CD8-positive, alpha-beta memory T cell (primary cell): ENCODE results near the gene MRPL52. TPM values are rescaled to one million over a fixed set of nuclear protein-coding genes. Genes with fewer than 3 reads are reported as not detected.

Experiments used
- CTCF ChIA-PET: fragments of 350-600 bp; sonication (Branson Sonifier 250); formaldehyde crosslinking; loops from one replicate; lab custom pipeline; 2021; ENCODE audit warnings: antibody characterized with exemption; lab: Charles Lee
- POLR2A ChIA-PET: fragments of 350-600 bp; sonication (Branson Sonifier 250); formaldehyde crosslinking; loops from one replicate; lab custom pipeline; 2021; ENCODE audit warnings: antibody characterized with exemption; lab: Charles Lee
- DNase-seq, 5 donors: peaks; one replicate each; pipeline versions ENCODE4 v3.0.0 to v3.0.0-alpha.2; 2020 to 2022; ENCODE audit warnings: mixed read lengths in 1 of 5
- H3K27ac ChIP-seq: one replicate; pipeline ENCODE4 v1.7.0; 2013; ENCODE audit warnings: low read depth, mild to moderate bottlenecking, low read length, moderate library complexity
- H3K27me3 ChIP-seq: 2 replicates; pipeline ENCODE4 v1.7.0; 2013; ENCODE audit warnings: low read length, mild to moderate bottlenecking; ENCODE audit not compliant: insufficient read depth, poor library complexity, severe bottlenecking
- H3K36me3 ChIP-seq: 2 replicates; pipeline ENCODE4 v1.7.0; 2013; ENCODE audit warnings: mild to moderate bottlenecking, low read length, moderate library complexity; ENCODE audit not compliant: insufficient read depth
- H3K4me1 ChIP-seq: 2 replicates; pipeline ENCODE4 v1.7.0; 2013; ENCODE audit warnings: mild to moderate bottlenecking, low read length, moderate library complexity; ENCODE audit not compliant: insufficient read depth
- H3K4me3 ChIP-seq: 2 replicates; pipeline ENCODE4 v1.7.0; 2013; ENCODE audit warnings: mild to moderate bottlenecking, low read length
- H3K9me3 ChIP-seq: 2 replicates; pipeline ENCODE4 v1.7.0; 2013; ENCODE audit warnings: mild to moderate bottlenecking, low read length
- H3K27ac Mint-ChIP-seq, 8 donors: one replicate each; pipeline ENCODE4 v1.8.0; 2020 to 2021; ENCODE audit warnings: mixed read lengths in 8 of 8, mild to moderate bottlenecking in 6 of 8, inconsistent platforms in 3 of 8, moderate library complexity in 3 of 8
- H3K27me3 Mint-ChIP-seq, 2 donors: one replicate each; pipeline ENCODE4 v1.8.0; 2020 to 2021; ENCODE audit warnings: mixed read lengths in 2 of 2, mild to moderate bottlenecking in 1 of 2, moderate library complexity in 1 of 2
- H3K36me3 Mint-ChIP-seq, 3 donors: one replicate each; pipeline ENCODE4 v1.8.0; 2020 to 2021; ENCODE audit warnings: mixed read lengths in 3 of 3, inconsistent platforms in 1 of 3, mild to moderate bottlenecking in 1 of 3
- H3K4me1 Mint-ChIP-seq, 3 donors: one replicate each; pipeline ENCODE4 v1.8.0; 2020 to 2021; ENCODE audit warnings: mixed read lengths in 3 of 3, inconsistent platforms in 1 of 3, mild to moderate bottlenecking in 1 of 3
- H3K4me3 Mint-ChIP-seq, 7 donors: one replicate each; pipeline ENCODE4 v1.8.0; 2020 to 2021; ENCODE audit warnings: mixed read lengths in 7 of 7, mild to moderate bottlenecking in 6 of 7, moderate library complexity in 4 of 7, inconsistent platforms in 2 of 7
- H3K9me3 Mint-ChIP-seq, 5 donors: one replicate each; pipeline ENCODE4 v1.8.0; 2020 to 2022; ENCODE audit warnings: mixed read lengths in 5 of 5, mild to moderate bottlenecking in 3 of 5, moderate library complexity in 2 of 5, inconsistent platforms in 1 of 5
- polyA plus RNA-seq: library from polyadenylated mRNA; unstranded; fragments of 300-500 nt; fragmentation: Illumina TruSeq; gene quantifications from one replicate; pipeline ENCODE4 v1.2.3, GENCODE V29; 2021
- total RNA-seq, 2 experiments: library from RNA; stranded (reverse); gene quantifications; one replicate each; pipeline ENCODE4 v1.2.3, GENCODE V29; 2021

Gene MRPL52
- total and polyA plus RNA-seq, 3 experiments from 2014 or later = 139 to 185 (median 181) TPM

DNA sequence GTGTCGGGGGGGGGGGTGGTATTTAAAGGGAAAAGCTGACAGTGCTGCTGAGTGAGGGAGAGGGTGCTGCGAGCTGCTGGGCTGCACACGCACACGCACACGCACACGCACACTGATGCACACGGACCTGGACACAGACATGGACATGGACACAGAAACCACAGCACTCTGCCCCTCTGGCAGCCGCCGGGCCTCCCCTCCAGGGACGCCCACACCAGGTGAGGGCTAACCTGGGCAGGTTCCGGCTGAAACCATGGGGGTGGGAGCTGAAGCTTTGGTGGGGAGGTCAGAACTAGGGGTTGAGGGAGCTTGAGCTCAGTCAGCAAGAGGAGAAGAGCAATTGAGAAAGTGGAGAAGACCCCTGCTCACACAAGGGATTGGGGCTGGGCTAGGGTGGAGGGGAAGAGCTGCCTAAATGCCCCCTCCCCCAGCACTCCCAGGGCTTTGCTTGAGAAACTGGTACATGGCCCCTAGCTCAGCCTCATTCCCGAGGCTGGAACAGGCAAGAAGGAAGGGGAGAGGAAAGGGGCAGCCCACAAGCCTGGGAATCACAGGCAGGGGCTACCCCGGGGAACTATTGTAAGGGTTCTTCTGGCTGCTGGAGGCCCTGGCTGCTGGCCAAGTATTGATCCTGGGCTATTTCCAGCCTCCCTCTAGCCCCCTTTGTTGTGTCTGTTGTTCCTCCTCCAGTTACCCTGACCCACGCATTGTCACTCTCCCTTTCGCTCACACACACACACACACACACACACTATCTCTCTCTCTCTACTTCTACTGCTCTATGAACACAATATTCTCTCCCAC, 53.7 kb downstream of the MRPL52 start, which contains the start of gene REM2:
REM2 (plus strand) TSS at position 50 of the 804 bp plus-strand sequence; CDS start at position 116, 66 bp downstream.
- H3K27me3 ChIP-seq = no peaks in the 10 kb centered on the region
- CTCF ChIA-PET = interaction anchor here (0.8 to 10.6 kb wide), 7 partner anchors 12 to 59 kb away, joined by 3 to 110 read pairs (median 7); partner anchors contain the start of genes LRP10 and RBM23
- no peaks in the 10 kb centered on the region for H3K9me3 ChIP-seq
- peaks cover 35% of the 10 kb centered on the region for H3K4me1 ChIP-seq
- H3K27ac Mint-ChIP-seq = peak within 1 kb of the TSS in 7 of 8 donors; percentile 8 to 95 (median 52)
- no peak within 1 kb of the TSS for H3K27ac ChIP-seq
- H3K9me3 Mint-ChIP-seq = no peaks in the 10 kb centered on the region
- POLR2A ChIA-PET = interaction anchor here (0.8 to 1.7 kb wide), 5 partner anchors 11 to 53 kb away, joined by 3 to 4 read pairs (median 3); partner anchors contain the start of genes LRP10, MRPL52 and RBM23
- peaks cover 2% of the 10 kb centered on the region for H3K36me3 ChIP-seq
- no peak for DNase-seq
- peaks cover 0 to 1% of the 10 kb centered on the region in 2 donors for H3K27me3 Mint-ChIP-seq
- peaks cover 26 to 53% (median 31%) of the 10 kb centered on the region in 3 donors for H3K4me1 Mint-ChIP-seq
- peaks cover 0 to 17% (median 2%) of the 10 kb centered on the region in 3 donors for H3K36me3 Mint-ChIP-seq
- peak within 1 kb of the TSS in 2 of 7 donors; percentile 6 to 8 for H3K4me3 Mint-ChIP-seq
- H3K4me3 ChIP-seq = no peak within 1 kb of the TSS

DNA sequence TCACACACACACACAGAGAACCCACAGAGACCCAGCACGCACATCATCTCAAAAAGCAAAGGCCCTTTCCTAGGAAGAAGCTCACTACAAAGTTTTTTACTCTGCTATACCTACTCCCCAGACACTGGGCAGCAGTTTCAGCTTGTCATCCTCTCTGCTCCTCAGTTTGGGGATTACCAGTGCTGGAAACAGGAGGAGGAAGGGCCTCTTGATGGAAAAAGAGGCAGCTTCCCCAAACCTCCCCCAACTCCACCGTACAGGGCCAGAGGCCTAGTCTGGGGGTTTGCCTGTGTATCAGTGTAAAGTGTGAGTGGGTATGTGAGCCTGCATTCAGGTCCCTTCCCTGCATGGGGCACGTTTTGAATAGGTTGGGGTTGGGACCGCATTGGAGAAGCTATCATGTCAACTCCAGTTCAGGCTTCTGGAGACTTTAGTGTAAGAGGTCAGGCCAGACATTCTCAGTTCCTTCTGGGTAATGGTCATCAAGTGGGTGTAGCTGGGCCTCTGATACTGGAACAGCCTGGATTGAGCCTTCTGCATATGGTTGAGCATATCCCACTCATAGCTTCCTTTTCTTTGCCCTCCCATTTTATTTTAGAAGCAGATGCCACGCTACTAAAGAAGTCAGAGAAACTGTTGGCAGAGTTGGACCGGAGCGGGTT, 54.5 kb downstream of the MRPL52 start:
- Mint-ChIP-seq H3K4me3 (peak overlapping the region in 4 of 7 donors; percentile 6 to 70 (median 14)), H3K27ac (peak overlapping the region in 5 of 8 donors; percentile 43 to 88 (median 52)), H3K27me3 (peaks cover 0 to 1% of the 10 kb centered on the region in 2 donors), H3K9me3 (no peaks in the 10 kb centered on the region), H3K4me1 (peaks cover 29 to 58% (median 34%) of the 10 kb centered on the region in 3 donors), H3K36me3 (peaks cover 0 to 8% (median 0%) of the 10 kb centered on the region in 3 donors)
- DNase-seq = no peak
- Histone ChIP-seq H3K9me3 (no peaks in the 10 kb centered on the region), H3K27ac (no peak overlapping the region), H3K4me1 (peaks cover 42% of the 10 kb centered on the region), H3K4me3 (no peak overlapping the region), H3K36me3 (no peaks in the 10 kb centered on the region), H3K27me3 (no peaks in the 10 kb centered on the region)
- POLR2A ChIA-PET = interaction anchor here (0.9 to 2.6 kb wide), 2 partner anchors 12 to 54 kb away, joined by 4 to 17 read pairs; partner anchors contain the start of genes LRP10 and MRPL52
- CTCF ChIA-PET = interaction anchor here (0.8 to 10.6 kb wide), 6 partner anchors 12 to 98 kb away, joined by 3 to 110 read pairs (median 6); partner anchors contain the start of genes AJUBA and LRP10

Other genes with a start within 250 kb of the MRPL52 start
- gene DAD1, start 240.7 kb upstream of the MRPL52 start, total RNA-seq = 100 to 1,000 TPM; 329 to 353 TPM
- 622 TPM for gene DAD1, start 240.7 kb upstream of the MRPL52 start, polyA plus RNA-seq
- 10 to 100 TPM in 1 of 2 experiments, 1 to 10 TPM in 1; 8.4 to 11.4 TPM for gene ABHD4, start 231.6 kb upstream of the MRPL52 start, total RNA-seq
- gene ABHD4, start 231.6 kb upstream of the MRPL52 start, polyA plus RNA-seq = 13.7 TPM
- gene OR6J1, start 185.5 kb upstream of the MRPL52 start, total RNA-seq = not detected
- gene OR6J1, start 185.5 kb upstream of the MRPL52 start, polyA plus RNA-seq = not detected
- 100 to 1,000 TPM; 126 to 128 TPM for gene OXA1L, start 63.2 kb upstream of the MRPL52 start, total RNA-seq
- 57.3 TPM for gene OXA1L, start 63.2 kb upstream of the MRPL52 start, polyA plus RNA-seq
- gene SLC7A7, start 14.5 kb upstream of the MRPL52 start, total RNA-seq = under 1 TPM; 0.70 to 0.75 TPM
- not detected for gene SLC7A7, start 14.5 kb upstream of the MRPL52 start, polyA plus RNA-seq
- 1 to 10 TPM; 1.4 to 1.7 TPM for gene MMP14, start 6.7 kb downstream of the MRPL52 start, total RNA-seq
- not detected for gene MMP14, start 6.7 kb downstream of the MRPL52 start, polyA plus RNA-seq
- 10 to 100 TPM; 33.4 to 38.1 TPM for gene LRP10, start 41.9 kb downstream of the MRPL52 start, total RNA-seq
- gene LRP10, start 41.9 kb downstream of the MRPL52 start, polyA plus RNA-seq = 105 TPM
- gene REM2, start 53.3 kb downstream of the MRPL52 start, total RNA-seq = under 1 TPM; 0.33 TPM
- 1.0 TPM for gene REM2, start 53.3 kb downstream of the MRPL52 start, polyA plus RNA-seq
- gene RBM23, start 89.3 kb downstream of the MRPL52 start, total RNA-seq = 10 to 100 TPM; 83.6 to 88.8 TPM
- gene RBM23, start 89.3 kb downstream of the MRPL52 start, polyA plus RNA-seq = 50.3 TPM
- 100 to 1,000 TPM; 191 to 200 TPM for gene PRMT5, start 99.5 kb downstream of the MRPL52 start, total RNA-seq
- gene PRMT5, start 99.5 kb downstream of the MRPL52 start, polyA plus RNA-seq = 41.3 TPM
- gene HAUS4, start 127.2 kb downstream of the MRPL52 start, total RNA-seq = 10 to 100 TPM; 43.3 to 48.3 TPM
- 24.6 TPM for gene HAUS4, start 127.2 kb downstream of the MRPL52 start, polyA plus RNA-seq
- 1 to 10 TPM in 1 of 2 experiments, under 1 TPM in 1; 0.90 to 1.2 TPM for gene AJUBA, start 152.7 kb downstream of the MRPL52 start, total RNA-seq
- gene AJUBA, start 152.7 kb downstream of the MRPL52 start, polyA plus RNA-seq = 0.64 TPM
- 1 to 10 TPM; 7.5 to 8.3 TPM for gene C14orf93, start 180.3 kb downstream of the MRPL52 start, total RNA-seq
- gene C14orf93, start 180.3 kb downstream of the MRPL52 start, polyA plus RNA-seq = 5.8 TPM
- 100 to 1,000 TPM; 186 to 198 TPM for gene PSMB5, start 205.0 kb downstream of the MRPL52 start, total RNA-seq
- gene PSMB5, start 205.0 kb downstream of the MRPL52 start, polyA plus RNA-seq = 37.1 TPM
- gene PSMB11, start 212.3 kb downstream of the MRPL52 start, total RNA-seq = not detected
- not detected for gene PSMB11, start 212.3 kb downstream of the MRPL52 start, polyA plus RNA-seq
- under 1 TPM; 0.82 to 0.88 TPM for gene CDH24, start 227.6 kb downstream of the MRPL52 start, total RNA-seq
- 0.36 TPM for gene CDH24, start 227.6 kb downstream of the MRPL52 start, polyA plus RNA-seq